Testis (tissue), 5 donors: ENCODE measurements around the gene CXCR6. TPM values are rescaled to one million over a fixed set of nuclear protein-coding genes. Genes with fewer than 3 reads are reported as not detected.

Experiments used
- DNase-seq: peaks from one replicate; pipeline ENCODE4 v3.0.0-alpha.2; 2019
- H3K27ac ChIP-seq, 2 donors: fragments of 200-600 bp; sonication (generic); one replicate each; pipeline ENCODE4 v1.5.1; 2019
- H3K27me3 ChIP-seq: fragments of 200-600 bp; sonication (generic); one replicate; pipeline ENCODE4 v1.5.1; 2019
- H3K36me3 ChIP-seq: fragments of 200-600 bp; sonication (generic); one replicate; pipeline ENCODE4 v1.5.1; 2017; ENCODE audit warnings: low read depth; ENCODE audit errors: missing control alignments
- H3K4me1 ChIP-seq: fragments of 200-600 bp; sonication (generic); one replicate; pipeline ENCODE4 v1.5.1; 2019
- H3K4me3 ChIP-seq, 2 donors: fragments of 200-600 bp; sonication (generic); one replicate each; pipeline ENCODE4 v1.5.1; 2017 to 2019
- H3K9me3 ChIP-seq: fragments of 200-600 bp; sonication (generic); one replicate; pipeline ENCODE4 v1.5.1; 2017
- POLR2A ChIP-seq: fragments of 450-650 bp; IDR thresholded peaks from one replicate; pipeline ENCODE4 v1.6.1; 2017; ENCODE audit warnings: antibody characterized with exemption, mild to moderate bottlenecking, moderate library complexity
- WGBS, 2 donors: methylation state at CpG; one replicate each; pipeline ENCODE4 v1.1.5; 2018; 5-methylcytosine and 5-hydroxymethylcytosine counted together
- intact Hi-C: fragments of 100-400 bp; cut with DNase I; formaldehyde crosslinking; loops from one replicate; pipeline ENCODE4 v1.15.1; 2023; ENCODE audit warnings: low total_unique reads
- long read RNA-seq, 2 donors: transcript quantifications; one replicate each; lab custom pipeline, GENCODE V29; 2026
- polyA plus RNA-seq: library from polyadenylated mRNA; stranded (reverse); fragments of 350-450 nt; fragmentation: Illumina TruSeq; extraction: RNeasy Lipid Tissue Mini Kit (QIAGEN cat#74804); gene quantifications from one replicate; pipeline ENCODE4 v1.2.3, GENCODE V29; 2014; ENCODE audit warnings: low read depth, low replicate concordance; ENCODE audit not compliant: insufficient read depth
- total RNA-seq, 2 donors: library from RNA; depleted of rRNA; stranded (reverse); fragments of >200 nt; gene quantifications; one replicate each; pipeline ENCODE4 v1.2.3, GENCODE V29; 2016
- TF ChIP-seq, protein P1 (sequence below), 3 experiments: fragments of 450-650 bp in 2 of 3; fragments of 200-600 bp in 1 of 3; sonication (generic) in 1 of 3; IDR thresholded peaks; one replicate each; pipeline ENCODE4 v1.5.1; 2016 to 2019; ENCODE audit warnings: antibody characterized with exemption in 3 of 3, mild to moderate bottlenecking in 2 of 3, moderate library complexity in 1 of 3

Gene CXCR6
- under 1 TPM; 0.16 to 0.62 TPM for total RNA-seq
- 2.1 TPM for polyA plus RNA-seq
- long read RNA-seq, donor 1, partial matches to known transcripts = 0 of 1 reads
- long read RNA-seq, donor 1, other reads (novel, unspliced or antisense) = 0 of 1 reads
- long read RNA-seq, donor 2 = 0 reads

GRCh38 chr3:45943207-45943846, at the start of gene CXCR6:
Gene CXCR6 (plus strand): TSS chr3:45943464. CDS start chr3:45946482, 3,018 bp downstream.
- Histone ChIP-seq H3K36me3 (no peaks in the 10 kb centered on the region), H3K9me3 (no peaks in the 10 kb centered on the region), H3K27me3 (no peaks in the 10 kb centered on the region), H3K4me3 (no peak within 1 kb of the TSS), H3K27ac (no peak within 1 kb of the TSS), H3K4me1 (no peaks in the 10 kb centered on the region)
- intact Hi-C loops = loop anchor here (5.0 kb wide), 1 partner anchor 134 kb away; no protein-coding TSS in a partner anchor
- no peak for DNase-seq
- TF ChIP-seq, protein P1, sequence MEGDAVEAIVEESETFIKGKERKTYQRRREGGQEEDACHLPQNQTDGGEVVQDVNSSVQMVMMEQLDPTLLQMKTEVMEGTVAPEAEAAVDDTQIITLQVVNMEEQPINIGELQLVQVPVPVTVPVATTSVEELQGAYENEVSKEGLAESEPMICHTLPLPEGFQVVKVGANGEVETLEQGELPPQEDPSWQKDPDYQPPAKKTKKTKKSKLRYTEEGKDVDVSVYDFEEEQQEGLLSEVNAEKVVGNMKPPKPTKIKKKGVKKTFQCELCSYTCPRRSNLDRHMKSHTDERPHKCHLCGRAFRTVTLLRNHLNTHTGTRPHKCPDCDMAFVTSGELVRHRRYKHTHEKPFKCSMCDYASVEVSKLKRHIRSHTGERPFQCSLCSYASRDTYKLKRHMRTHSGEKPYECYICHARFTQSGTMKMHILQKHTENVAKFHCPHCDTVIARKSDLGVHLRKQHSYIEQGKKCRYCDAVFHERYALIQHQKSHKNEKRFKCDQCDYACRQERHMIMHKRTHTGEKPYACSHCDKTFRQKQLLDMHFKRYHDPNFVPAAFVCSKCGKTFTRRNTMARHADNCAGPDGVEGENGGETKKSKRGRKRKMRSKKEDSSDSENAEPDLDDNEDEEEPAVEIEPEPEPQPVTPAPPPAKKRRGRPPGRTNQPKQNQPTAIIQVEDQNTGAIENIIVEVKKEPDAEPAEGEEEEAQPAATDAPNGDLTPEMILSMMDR (IDR thresholded peaks at IDR 0.05) = no peak
- TF ChIP-seq POLR2A = no peak
- 90 to 92% methylated on average over 8 of the region's 8 CpGs for WGBS, 2 donors

DNA sequence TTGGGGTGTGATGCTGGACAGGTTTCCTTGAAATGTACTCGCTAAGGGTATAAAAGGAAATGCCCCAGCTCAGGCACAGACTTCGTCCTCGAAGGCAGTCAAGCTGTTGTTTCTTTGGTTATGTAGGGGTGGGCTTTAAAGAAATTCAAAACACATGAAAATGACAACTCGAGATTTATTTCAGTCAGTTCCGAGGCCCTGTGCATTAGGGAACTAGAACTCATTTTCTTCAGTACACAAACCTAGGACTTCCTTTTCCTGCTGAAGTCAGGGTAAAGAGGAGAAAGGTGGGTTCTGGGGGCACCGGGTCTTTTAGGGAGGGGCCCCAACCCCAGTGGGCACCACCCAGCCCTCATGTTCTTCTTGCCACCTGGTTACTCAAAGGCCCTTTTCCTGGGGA, 49.2 kb upstream of the CXCR6 start:
- WGBS, 2 donors = 84 to 85% methylated on average over 6 of the region's 6 CpGs
- intact Hi-C loops = no loop called here
- H3K27me3 ChIP-seq = no peaks in the 10 kb centered on the region
- no peak for TF ChIP-seq POLR2A
- TF ChIP-seq, protein P1 (IDR thresholded peaks at IDR 0.05) = no peak
- no peak for DNase-seq
- H3K27ac ChIP-seq = no peak overlapping the region
- no peaks in the 10 kb centered on the region for H3K36me3 ChIP-seq
- no peaks in the 10 kb centered on the region for H3K9me3 ChIP-seq
- no peak overlapping the region for H3K4me3 ChIP-seq
- H3K4me1 ChIP-seq = no peaks in the 10 kb centered on the region

- 94 to 97% methylated on average over 5 of the region's 5 CpGs for WGBS, 2 donors
- Histone ChIP-seq H3K9me3 (no peaks in the 10 kb centered on the region), H3K27me3 (no peaks in the 10 kb centered on the region), H3K36me3 (no peaks in the 10 kb centered on the region), H3K27ac (no peak overlapping the region), H3K4me1 (no peaks in the 10 kb centered on the region), H3K4me3 (no peak overlapping the region)
- intact Hi-C loops = no loop called here
- no peak for DNase-seq
- no peak for TF ChIP-seq POLR2A
- TF ChIP-seq, protein P1 (IDR thresholded peaks at IDR 0.05) = no peak
Measured at GRCh38 chr3:45895686-45896468, 47.4 kb upstream of the CXCR6 start.

GRCh38 chr3:45896956-45897355, 46.3 kb upstream of the CXCR6 start:
- no peaks in the 10 kb centered on the region for H3K9me3 ChIP-seq
- intact Hi-C loops = no loop called here
- no peak overlapping the region for H3K4me3 ChIP-seq
- no peaks in the 10 kb centered on the region for H3K4me1 ChIP-seq
- 46 to 72% methylated on average over 2 to 3 of the region's 3 CpGs for WGBS, 2 donors
- H3K27me3 ChIP-seq = no peaks in the 10 kb centered on the region
- TF ChIP-seq POLR2A = no peak
- TF ChIP-seq, protein P1 (IDR thresholded peaks at IDR 0.05) = no peak
- DNase-seq = no peak
- H3K27ac ChIP-seq = no peak overlapping the region
- no peaks in the 10 kb centered on the region for H3K36me3 ChIP-seq
